ENCODE results near the gene KMT2D. TPM values are rescaled to one million over a fixed set of nuclear protein-coding genes. Genes with fewer than 3 reads are reported as not detected.

The KMT2D gene
- total RNA-seq, 2 experiments from 2014 or later = 48.3 to 58.2 TPM

GRCh38 chr12:49036029-49036428 is 24.6 kb downstream of the KMT2D start:
- ATAC-seq = no peak
- Mint-ChIP-seq H3K27me3 (no peaks in the 10 kb centered on the region), H3K9me3 (ENCODE audit: low read depth) (no peaks in the 10 kb centered on the region), H3K27ac (peak overlapping the region; percentile 42), H3K4me3 (no peak overlapping the region), H3K36me3 (ENCODE audit: low read depth) (peaks cover 34% of the 10 kb centered on the region), H3K4me1 (no peaks in the 10 kb centered on the region)
- POLR2A ChIA-PET = interaction anchor here (0.6 to 0.7 kb wide), 2 partner anchors 178 to 186 kb away, joined by 3 to 7 read pairs; no protein-coding TSS in a partner anchor
- intact Hi-C loops (cut with DNase I, micrococcal nuclease) = no loop called here
- CTCF ChIA-PET = interaction anchor here (0.8 to 2.0 kb wide), 3 partner anchors 12 to 57 kb away, joined by 3 to 5 read pairs (median 4); no protein-coding TSS in a partner anchor
- DNase-seq = no peak

- H3K4me3 Mint-ChIP-seq = no peak overlapping the region
- peaks cover 27% of the 10 kb centered on the region for H3K36me3 Mint-ChIP-seq (ENCODE audit: low read depth)
- no peaks in the 10 kb centered on the region for H3K4me1 Mint-ChIP-seq
- DNase-seq (no peak), ATAC-seq (no peak)
- no peak overlapping the region for H3K27ac Mint-ChIP-seq
- H3K27me3 Mint-ChIP-seq = no peaks in the 10 kb centered on the region
- no peaks in the 10 kb centered on the region for H3K9me3 Mint-ChIP-seq (ENCODE audit: low read depth)
- ChIA-PET CTCF (interaction anchor here (0.7 to 3.7 kb wide), 3 partner anchors 10 to 150 kb away, joined by 4 to 27 read pairs (median 5); no protein-coding TSS in a partner anchor), POLR2A (no interaction called here)
- intact Hi-C loops (cut with DNase I, micrococcal nuclease) = no loop called here
Measured at GRCh38 chr12:49034286-49034622, 26.3 kb downstream of the KMT2D start.

GRCh38 chr12:49033611-49034285 is 26.8 kb downstream of the KMT2D start:
- DNase-seq (no peak), ATAC-seq (no peak)
- Mint-ChIP-seq H3K27ac (peak overlapping the region; percentile 13), H3K4me3 (no peak overlapping the region), H3K4me1 (no peaks in the 10 kb centered on the region), H3K27me3 (no peaks in the 10 kb centered on the region), H3K9me3 (ENCODE audit: low read depth) (no peaks in the 10 kb centered on the region), H3K36me3 (ENCODE audit: low read depth) (peaks cover 30% of the 10 kb centered on the region)
- CTCF ChIA-PET = interaction anchor here (0.5 to 3.7 kb wide), 5 partner anchors 10 to 214 kb away, joined by 3 to 27 read pairs (median 4); no protein-coding TSS in a partner anchor
- intact Hi-C loops (cut with DNase I, micrococcal nuclease) = no loop called here
- POLR2A ChIA-PET = no interaction called here

- H3K27ac Mint-ChIP-seq = no peak overlapping the region
- no peak overlapping the region for H3K4me3 Mint-ChIP-seq
- CTCF ChIA-PET = interaction anchor here (0.7 to 3.7 kb wide), 4 partner anchors 11 to 115 kb away, joined by 3 to 27 read pairs (median 4); no protein-coding TSS in a partner anchor
- peaks cover 32% of the 10 kb centered on the region for H3K36me3 Mint-ChIP-seq (ENCODE audit: low read depth)
- H3K9me3 Mint-ChIP-seq (ENCODE audit: low read depth) = no peaks in the 10 kb centered on the region
- intact Hi-C loops (cut with DNase I, micrococcal nuclease) = no loop called here
- ATAC-seq (no peak), DNase-seq (no peak)
- POLR2A ChIA-PET = no interaction called here
- H3K4me1 Mint-ChIP-seq = no peaks in the 10 kb centered on the region
- H3K27me3 Mint-ChIP-seq = no peaks in the 10 kb centered on the region
Measured at GRCh38 chr12:49032679-49033447, 27.7 kb downstream of the KMT2D start.

- no peak for DNase-seq
- ChIA-PET POLR2A (no interaction called here), CTCF (interaction anchor here (1.0 to 3.7 kb wide), 3 partner anchors 12 to 56 kb away, joined by 3 to 27 read pairs (median 4); no protein-coding TSS in a partner anchor)
- intact Hi-C loops (cut with DNase I, micrococcal nuclease) = no loop called here
- H3K4me3 Mint-ChIP-seq = no peak overlapping the region
- no peaks in the 10 kb centered on the region for H3K27me3 Mint-ChIP-seq
- no peaks in the 10 kb centered on the region for H3K9me3 Mint-ChIP-seq (ENCODE audit: low read depth)
- peaks cover 34% of the 10 kb centered on the region for H3K36me3 Mint-ChIP-seq (ENCODE audit: low read depth)
- H3K4me1 Mint-ChIP-seq = no peaks in the 10 kb centered on the region
- H3K27ac Mint-ChIP-seq = no peak overlapping the region
- ATAC-seq = no peak
Measured at GRCh38 chr12:49032276-49032675, 28.3 kb downstream of the KMT2D start.

DNA sequence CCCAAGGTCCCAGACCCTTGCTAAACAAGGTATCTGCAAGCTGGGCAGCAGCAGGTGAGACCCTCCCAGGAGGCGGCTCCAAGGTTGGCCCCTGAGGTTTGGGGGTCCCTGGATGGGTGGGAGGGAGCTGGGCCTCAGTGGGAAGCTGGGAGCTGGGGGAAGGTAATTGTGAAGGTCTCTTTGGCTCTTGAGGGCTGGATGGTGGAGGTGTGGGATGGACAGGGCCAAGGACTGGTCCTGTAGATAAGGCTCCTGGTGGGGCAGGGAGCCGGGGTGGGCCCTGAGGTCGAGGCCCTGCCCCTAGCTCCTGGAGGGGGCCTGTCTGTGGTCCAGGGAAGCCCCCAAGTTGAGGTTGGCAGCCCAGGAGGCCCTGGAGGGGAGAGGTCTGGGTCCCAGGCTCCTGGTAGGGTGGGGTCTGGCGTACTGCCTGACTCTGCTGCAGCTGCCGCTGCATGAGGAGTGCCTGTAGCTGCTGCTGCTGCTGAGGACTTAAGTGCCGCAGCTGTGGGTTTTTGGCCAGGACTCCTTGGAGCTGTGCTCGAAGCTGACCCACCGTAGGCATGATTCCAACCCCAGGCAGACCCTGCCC is 28.9 kb downstream of the KMT2D start:
- H3K27me3 Mint-ChIP-seq = no peaks in the 10 kb centered on the region
- ChIA-PET CTCF (no interaction called here), POLR2A (interaction anchor here (0.6 kb wide), 1 partner anchor 182 kb away, joined by 3 read pairs; no protein-coding TSS in a partner anchor)
- no peak for ATAC-seq
- H3K27ac Mint-ChIP-seq = no peak overlapping the region
- H3K9me3 Mint-ChIP-seq (ENCODE audit: low read depth) = no peaks in the 10 kb centered on the region
- DNase-seq = no peak
- intact Hi-C loops (cut with DNase I, micrococcal nuclease) = no loop called here
- no peaks in the 10 kb centered on the region for H3K4me1 Mint-ChIP-seq
- peaks cover 36% of the 10 kb centered on the region for H3K36me3 Mint-ChIP-seq (ENCODE audit: low read depth)
- H3K4me3 Mint-ChIP-seq = no peak overlapping the region

- Mint-ChIP-seq H3K27ac (no peak overlapping the region), H3K36me3 (ENCODE audit: low read depth) (peaks cover 37% of the 10 kb centered on the region), H3K4me3 (no peak overlapping the region), H3K4me1 (no peaks in the 10 kb centered on the region), H3K9me3 (ENCODE audit: low read depth) (no peaks in the 10 kb centered on the region), H3K27me3 (no peaks in the 10 kb centered on the region)
- ChIA-PET POLR2A (interaction anchor here (0.6 kb wide), 1 partner anchor 181 kb away, joined by 3 read pairs; no protein-coding TSS in a partner anchor), CTCF (interaction anchor here (0.7 to 2.1 kb wide), 6 partner anchors 8 to 57 kb away, joined by 3 to 15 read pairs (median 4); partner anchors contain the start of gene PRKAG1)
- ATAC-seq (no peak), DNase-seq (no peak)
- intact Hi-C loops (cut with DNase I, micrococcal nuclease) = no loop called here
Measured at GRCh38 chr12:49030714-49031572, 29.7 kb downstream of the KMT2D start.

GRCh38 chr12:49030119-49030518 is 30.5 kb downstream of the KMT2D start:
- intact Hi-C loops (cut with DNase I, micrococcal nuclease) = no loop called here
- Mint-ChIP-seq H3K27me3 (no peaks in the 10 kb centered on the region), H3K4me1 (no peaks in the 10 kb centered on the region), H3K9me3 (ENCODE audit: low read depth) (no peaks in the 10 kb centered on the region), H3K27ac (peak overlapping the region; percentile 10), H3K36me3 (ENCODE audit: low read depth) (peaks cover 40% of the 10 kb centered on the region), H3K4me3 (no peak overlapping the region)
- ATAC-seq (no peak), DNase-seq (no peak)
- ChIA-PET POLR2A (interaction anchor here (1.0 kb wide), 1 partner anchor 42 kb away, joined by 3 read pairs; no protein-coding TSS in a partner anchor), CTCF (interaction anchor here (0.6 to 2.1 kb wide), 7 partner anchors 9 to 68 kb away, joined by 3 to 15 read pairs (median 4); no protein-coding TSS in a partner anchor)

GRCh38 chr12:49028666-49029275 is 31.8 kb downstream of the KMT2D start:
- DNase-seq = no peak
- ATAC-seq = no peak
- ChIA-PET CTCF (interaction anchor here (0.6 to 2.1 kb wide), 5 partner anchors 11 to 41 kb away, joined by 3 to 15 read pairs (median 8); no protein-coding TSS in a partner anchor), POLR2A (no interaction called here)
- no peaks in the 10 kb centered on the region for H3K27me3 Mint-ChIP-seq
- no peak overlapping the region for H3K4me3 Mint-ChIP-seq
- H3K27ac Mint-ChIP-seq = no peak overlapping the region
- no peaks in the 10 kb centered on the region for H3K9me3 Mint-ChIP-seq (ENCODE audit: low read depth)
- H3K4me1 Mint-ChIP-seq = no peaks in the 10 kb centered on the region
- H3K36me3 Mint-ChIP-seq (ENCODE audit: low read depth) = peaks cover 43% of the 10 kb centered on the region
- intact Hi-C loops (cut with DNase I, micrococcal nuclease) = no loop called here

DNA sequence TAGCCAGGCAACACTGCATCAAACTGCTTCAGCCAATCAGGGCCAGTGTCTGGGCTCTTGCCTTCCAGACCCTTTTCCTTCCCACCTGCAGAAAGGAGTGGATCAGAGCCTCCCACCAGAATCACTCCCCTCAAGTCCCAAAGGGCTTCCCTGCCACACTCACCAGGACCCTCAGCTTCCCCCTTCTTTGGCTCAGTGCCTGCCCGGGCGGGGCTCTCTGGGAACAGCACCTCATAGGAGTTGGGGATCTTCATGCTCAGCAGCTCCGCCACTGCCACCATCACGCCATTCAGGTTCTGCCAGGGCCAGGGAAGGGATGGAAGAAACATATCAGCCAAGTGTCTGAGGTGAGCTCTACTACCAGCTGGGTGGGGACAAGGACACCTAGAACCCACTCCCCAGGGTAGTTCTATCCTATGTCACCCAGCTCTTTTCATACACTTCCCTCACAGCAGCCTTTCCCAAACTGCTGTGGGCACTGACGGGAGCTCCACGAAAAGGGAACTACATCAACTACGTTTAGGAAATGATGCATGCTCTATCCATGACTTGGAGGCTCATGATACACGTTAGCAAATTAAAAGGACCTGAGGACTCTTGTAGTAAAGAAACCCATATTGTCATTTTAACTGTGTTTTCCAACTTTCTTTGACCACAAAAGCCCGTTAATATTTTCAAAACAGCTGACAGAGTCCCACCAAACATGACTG is 32.6 kb downstream of the KMT2D start:
- H3K36me3 Mint-ChIP-seq (ENCODE audit: low read depth) = peaks cover 45% of the 10 kb centered on the region
- H3K9me3 Mint-ChIP-seq (ENCODE audit: low read depth) = no peaks in the 10 kb centered on the region
- H3K4me1 Mint-ChIP-seq = no peaks in the 10 kb centered on the region
- H3K4me3 Mint-ChIP-seq = no peak overlapping the region
- intact Hi-C loops (cut with DNase I, micrococcal nuclease) = no loop called here
- no peak overlapping the region for H3K27ac Mint-ChIP-seq
- POLR2A ChIA-PET = no interaction called here
- CTCF ChIA-PET = interaction anchor here (0.6 to 1.5 kb wide), 3 partner anchors 10 to 72 kb away, joined by 3 to 8 read pairs (median 5); no protein-coding TSS in a partner anchor
- H3K27me3 Mint-ChIP-seq = no peaks in the 10 kb centered on the region
- ATAC-seq (no peak), DNase-seq (no peak)

Data from activated CD4-positive, alpha-beta T cell treated with anti-CD3 and anti-CD28 coated beads for 36 hours (primary cell).